ENCODE data around the gene TUFM.
"Not testable (repeated sequence)": the region's sequence is repeated elsewhere in the genome, so short reads cannot be mapped to it uniquely, and the experiment has no call there.

Gene TUFM

DNA sequence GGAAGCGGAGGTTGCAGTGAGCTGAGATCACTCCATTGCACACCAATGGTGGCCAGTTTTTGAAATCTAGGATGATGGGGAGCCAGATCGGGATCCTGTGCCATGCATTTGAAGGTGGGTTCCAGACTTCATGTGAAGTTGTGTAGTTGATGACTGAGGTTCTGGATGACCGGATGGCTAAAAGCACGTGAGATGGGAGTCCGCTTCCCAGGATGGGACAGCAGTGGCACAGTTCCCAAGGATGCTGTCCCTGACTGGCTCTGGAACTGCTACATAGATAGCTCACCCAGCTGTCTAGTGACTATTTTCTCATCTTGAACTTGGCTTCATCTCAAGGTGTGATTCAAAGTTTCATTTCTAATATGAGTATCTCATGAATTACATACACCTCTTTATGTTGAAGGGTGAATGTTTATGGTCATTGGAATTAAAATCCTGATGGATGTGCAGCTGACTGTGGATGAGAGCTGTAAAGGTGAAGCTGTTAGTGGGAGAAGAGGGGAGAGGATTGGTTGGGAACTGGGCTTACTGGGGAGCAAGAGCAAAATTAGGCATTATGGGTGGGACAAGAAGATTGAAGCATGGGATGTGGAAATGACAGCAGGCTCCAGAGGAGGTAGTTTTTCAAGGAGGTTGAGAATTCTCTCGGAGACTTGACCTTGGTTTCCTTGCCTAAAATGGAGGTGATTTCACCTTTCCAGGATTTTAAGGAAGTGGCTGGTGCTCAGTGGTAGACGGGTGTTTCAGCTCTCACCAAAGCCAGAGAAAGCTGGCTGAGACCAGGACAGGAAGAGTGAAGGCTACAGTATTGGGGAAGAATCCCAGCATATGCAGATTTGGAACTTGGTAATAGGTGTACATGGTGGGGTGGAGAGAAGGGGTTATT lies 8.2 kb downstream of the TUFM start:
- no peak for DNase-seq

DNA sequence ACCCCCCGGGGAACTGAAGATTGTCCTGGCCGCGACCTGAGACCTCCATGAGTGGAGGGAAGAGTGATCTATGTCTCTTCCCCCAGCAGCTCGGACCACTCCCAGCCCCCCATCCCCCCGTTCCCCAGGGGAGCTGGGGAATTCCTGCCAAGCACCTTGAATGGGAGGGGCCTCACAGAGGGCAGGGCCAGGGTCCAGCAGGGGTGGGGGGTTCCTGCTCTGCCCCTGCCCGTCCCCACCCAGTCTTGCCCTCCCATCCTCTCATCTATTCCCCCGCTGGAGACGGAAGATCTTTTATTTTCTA lies 9.4 kb downstream of the TUFM start:
- DNase-seq, result no peak

DNA sequence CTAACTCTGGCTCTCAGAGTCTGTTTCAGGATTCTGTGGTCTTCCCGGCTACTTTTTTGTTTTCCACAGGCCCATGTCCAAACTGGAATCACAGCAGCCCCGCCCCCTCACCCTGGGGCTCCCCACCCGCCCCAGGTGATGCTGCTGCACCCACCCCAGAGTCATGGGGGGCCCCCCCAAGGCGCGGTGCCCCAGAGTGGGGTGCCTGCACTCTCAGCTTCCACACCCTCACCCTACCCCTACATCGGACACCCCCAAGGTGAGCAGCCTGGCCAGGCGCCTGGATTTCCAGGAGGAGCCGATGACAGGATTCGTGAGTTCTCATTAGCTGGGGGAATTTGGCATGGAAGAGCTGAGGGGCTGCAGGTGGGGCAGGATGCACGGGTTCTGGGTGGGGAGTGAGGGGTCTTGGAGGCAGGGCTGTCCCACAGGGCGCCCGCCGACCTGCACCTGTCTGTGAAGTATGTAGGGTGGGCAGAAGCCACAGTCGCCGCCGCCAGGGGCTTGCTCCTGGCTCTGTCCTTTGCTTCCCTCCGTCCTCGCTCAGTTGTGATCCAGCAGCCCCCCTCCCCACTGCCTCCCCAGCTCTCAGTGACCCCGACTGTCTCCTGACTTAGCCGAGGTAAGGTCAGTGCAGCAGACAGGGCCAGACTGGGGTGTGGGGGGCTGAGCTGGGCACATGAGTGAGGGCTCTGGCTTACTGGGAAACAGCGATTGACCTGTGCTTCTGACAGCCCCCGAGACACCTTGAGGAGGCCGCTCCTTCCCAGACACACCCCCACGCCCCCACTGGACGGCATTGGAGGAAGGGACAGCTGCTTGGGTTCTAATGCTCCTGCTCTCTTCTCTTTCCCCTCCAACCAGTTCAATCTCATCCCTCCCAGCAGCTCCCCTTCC lies 10.0 kb downstream of the TUFM start:
- no peak for DNase-seq

DNA sequence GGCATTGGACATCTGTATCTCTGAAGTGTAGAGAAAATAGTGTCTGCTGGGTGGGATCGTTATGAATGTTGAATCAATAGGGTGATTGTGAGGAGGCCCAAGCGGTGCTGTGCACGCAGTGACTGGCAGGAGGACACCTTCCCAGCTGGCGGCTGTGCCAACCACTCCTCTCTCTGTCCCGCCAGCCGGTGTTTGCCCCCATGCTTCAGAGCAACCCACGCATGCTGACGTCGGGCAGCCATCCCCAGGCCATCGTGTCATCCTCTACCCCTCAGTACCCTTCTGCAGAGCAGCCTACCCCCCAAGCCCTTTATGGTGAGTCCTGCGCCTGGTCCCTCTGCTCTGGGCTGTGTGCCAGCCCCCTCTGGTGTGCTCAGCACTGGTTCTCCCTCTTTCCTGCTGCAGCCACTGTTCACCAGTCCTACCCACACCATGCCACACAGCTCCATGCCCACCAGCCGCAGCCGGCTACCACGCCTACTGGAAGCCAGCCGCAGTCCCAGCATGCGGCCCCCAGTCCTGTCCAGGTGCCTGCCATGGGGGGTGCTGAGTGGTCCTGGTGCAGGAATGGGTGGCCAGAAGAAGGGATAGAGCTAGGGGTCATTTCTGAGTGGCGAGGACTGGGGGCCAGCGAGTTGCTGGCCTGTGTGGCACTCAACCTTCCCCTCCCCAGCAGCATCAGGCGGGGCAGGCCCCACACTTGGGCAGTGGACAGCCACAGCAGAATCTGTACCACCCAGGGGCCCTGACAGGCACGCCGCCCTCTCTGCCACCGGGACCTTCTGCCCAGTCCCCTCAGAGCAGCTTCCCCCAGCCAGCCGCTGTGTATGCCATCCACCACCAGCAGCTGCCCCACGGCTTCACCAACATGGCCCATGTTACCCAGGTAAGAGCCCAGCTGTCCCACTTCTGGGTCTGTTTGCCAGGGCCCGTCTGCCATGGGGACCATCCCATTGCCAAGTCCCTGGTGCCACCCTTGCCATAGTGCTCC lies 11.0 kb downstream of the TUFM start:
- no peak for DNase-seq

DNA sequence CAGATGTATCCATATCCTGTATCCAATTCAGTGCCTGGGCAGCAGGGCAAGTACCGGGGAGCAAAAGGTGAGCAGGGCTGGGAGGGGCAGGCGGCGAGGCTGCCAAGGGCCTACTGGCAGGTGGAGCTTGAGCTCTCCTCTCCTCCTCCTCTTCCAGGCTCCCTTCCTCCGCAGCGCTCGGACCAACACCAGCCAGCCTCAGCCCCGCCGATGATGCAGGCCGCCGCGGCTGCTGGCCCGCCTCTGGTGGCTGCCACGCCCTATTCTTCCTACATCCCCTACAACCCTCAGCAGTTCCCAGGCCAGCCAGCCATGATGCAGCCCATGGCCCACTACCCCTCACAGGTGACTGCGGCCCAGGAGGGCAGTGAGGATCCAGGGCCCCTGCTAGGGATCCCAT lies 11.8 kb downstream of the TUFM start:
- DNase-seq, result no peak

DNA sequence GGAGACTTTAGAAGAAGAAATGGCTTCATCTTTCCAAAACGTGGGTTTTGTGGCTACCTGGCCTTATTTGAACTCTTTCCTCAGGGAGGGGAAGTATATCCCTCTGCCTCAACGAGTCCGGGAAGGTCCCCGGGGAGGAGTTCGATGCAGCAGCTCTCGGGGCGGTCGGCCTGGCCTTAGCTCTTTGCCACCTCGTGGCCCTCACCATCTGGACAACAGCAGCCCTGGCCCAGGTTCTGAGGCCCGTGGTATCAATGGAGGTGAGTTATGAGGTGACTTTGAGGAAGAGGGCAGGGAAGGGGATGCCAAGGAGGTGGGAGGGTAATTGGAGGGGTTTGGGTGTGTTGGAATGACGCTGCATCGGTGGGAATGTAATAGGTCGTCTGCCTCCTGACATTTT lies 15.6 kb downstream of the TUFM start:
- no peak for DNase-seq

DNA sequence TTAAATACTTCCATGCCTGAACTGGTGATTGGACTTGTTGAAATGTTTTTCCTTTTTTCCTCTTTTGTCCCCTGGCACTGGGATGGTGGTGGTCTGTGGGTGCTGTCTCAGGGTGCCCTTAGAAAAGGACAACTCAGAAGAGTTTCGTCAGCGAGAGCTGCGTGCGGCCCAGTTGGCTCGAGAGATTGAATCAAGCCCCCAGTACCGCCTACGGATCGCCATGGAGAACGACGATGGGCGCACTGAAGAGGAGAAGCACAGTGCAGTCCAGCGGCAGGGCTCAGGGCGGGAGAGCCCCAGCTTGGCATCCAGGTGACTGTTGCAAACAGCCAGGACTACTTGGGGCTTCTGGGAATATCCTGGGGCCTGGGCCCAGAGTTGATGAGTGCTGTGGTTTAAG lies 16.4 kb downstream of the TUFM start:
- DNase-seq, result no peak

DNA sequence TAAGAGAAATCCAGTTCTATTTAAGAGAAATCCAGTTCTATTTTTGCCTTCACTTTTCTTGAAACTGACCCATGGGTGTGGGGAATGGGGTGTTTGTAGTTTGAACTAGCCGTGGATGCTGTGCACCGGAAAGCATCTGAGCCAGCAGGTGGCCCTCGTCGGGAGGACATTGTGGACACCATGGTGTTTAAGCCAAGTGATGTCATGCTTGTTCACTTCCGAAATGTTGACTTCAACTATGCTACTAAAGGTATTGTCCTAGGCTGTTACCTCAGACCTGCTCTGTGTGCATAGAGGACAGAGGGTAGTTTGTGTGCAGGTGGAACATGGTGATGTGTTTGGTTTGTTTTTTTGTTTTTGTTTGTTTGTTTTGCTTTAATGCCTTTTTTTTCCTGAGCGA lies 20.0 kb downstream of the TUFM start:
- DNase-seq, result no peak

DNA sequence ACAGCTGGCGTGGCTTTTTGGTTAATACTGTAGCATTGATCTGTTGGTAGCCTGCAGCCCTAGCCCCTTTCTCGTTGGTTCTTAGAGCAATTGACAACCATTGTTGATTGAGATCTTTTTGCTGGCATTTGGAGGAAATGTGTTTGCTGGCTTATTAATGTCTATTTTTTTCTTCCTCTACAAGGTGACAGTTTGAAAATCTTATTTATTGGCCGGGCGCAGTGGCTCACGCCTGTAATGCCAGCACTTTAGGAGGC lies 21.5 kb downstream of the TUFM start:
- DNase-seq, result no peak

DNA sequence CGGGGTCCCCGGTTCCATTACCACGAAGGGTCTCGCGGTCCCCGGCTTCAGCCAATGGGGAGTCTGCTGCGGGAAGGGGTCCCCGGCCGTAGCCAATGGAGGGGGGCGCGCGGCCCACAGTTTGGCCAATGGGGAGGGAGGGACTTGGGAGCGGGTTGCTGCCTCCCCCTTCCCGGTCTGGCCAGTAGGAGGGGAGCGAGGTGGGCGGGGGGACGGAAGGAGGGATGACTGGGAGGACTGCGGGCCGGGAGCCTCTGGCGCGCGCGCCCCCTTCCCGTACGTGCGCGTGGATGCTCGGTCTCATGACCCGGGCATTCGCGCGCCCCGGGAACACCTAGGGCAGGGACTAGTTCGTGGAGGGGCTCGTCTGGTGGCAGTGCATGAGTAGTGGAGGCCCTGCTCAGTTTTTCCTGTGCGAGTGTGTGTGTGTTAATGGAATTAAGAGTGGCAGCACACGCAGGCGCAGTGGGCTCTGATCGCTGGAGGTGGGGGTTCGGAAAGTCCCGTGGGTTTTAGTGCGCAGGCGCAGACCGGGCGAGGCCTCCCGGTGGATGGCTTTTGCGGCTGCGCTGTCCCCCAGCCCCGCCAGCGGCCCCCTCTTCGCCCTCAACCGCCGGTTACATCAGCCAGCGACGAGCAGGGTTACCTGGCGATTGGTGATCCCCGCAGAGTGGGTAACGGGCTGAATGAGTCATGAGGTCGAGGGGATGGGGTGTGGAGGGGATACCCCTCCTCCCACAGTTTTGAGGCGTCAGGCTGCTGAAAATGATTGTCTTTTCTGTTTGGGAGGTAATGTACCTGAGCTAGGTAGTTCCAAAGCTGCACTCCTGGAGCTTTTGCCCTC lies 22.1 kb downstream of the TUFM start:
- DNase-seq, result peak; percentile 91 to 98 (median 94)

DNA sequence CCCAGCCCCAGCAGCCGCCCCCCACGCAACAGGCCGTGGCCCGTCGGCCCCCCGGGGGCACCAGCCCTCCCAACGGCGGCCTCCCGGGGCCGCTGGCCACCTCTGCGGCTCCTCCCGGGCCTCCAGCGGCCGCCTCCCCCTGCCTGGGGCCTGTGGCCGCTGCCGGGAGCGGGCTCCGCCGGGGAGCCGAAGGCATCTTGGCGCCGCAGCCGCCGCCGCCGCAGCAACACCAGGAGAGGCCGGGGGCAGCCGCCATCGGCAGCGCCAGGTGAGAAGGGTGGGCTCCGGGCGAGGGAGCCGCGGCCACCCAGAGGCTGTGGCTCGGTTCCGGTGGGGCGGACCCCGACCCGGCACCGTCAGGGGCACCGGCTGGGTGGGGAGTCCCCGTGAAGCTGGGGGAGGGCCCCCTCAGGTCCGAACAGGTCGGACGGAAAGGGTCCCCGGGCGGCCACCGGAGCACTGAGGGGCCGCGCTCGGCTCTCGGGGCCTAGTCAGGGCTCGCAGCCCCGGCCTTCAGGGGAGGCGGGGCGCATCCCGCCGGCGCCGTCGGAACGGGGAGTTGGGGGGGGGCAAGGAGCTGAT lies 22.8 kb downstream of the TUFM start:
- DNase-seq, result peak in 1 of 5 donors; percentile 39

DNA sequence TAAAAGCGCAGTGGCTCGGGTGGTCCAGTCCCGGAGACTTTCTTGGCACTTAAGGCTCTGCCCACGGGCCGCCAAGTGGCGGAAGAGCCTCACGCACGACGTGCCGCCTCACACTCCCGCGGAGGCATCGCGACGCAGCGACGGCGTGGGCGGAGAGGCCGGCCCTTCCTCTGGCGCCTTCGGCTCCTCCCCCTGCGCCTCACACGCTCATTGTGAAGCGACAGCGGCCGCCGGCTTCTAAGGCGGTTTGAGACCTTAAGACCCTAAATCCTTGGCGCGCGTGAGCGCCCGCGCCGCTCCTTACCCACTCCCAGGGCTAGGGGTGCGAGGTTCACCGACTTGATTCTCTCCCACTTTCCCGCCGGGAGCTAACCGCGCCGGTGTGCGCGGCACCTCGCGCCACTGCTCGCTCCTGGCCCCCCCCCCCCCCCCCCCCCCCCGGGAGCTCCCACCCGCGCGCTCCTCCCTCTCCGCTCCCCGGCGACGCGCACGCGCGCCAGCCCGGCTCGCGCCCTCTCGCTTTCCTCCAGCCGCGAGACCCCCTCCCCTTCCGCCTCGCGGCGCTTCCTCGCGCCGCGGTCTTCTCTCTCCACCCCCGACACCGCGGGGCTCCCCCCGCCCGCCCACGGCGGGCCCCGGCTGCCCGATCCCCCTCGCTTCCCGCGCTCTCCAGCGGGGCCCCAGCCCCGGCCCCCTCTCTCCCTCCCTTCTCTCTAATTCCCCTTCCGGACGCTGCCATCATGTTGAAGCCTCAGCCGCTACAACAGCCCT lies 23.4 kb downstream of the TUFM start, which contains the start of gene ATXN2L:
Gene ATXN2L, plus strand, starts transcription at position 480 of the 771 bp plus-strand sequence. Its CDS starts 261 bp downstream, at position 741.
- DNase-seq, result peak; percentile 85 to 96 (median 89)

DNA sequence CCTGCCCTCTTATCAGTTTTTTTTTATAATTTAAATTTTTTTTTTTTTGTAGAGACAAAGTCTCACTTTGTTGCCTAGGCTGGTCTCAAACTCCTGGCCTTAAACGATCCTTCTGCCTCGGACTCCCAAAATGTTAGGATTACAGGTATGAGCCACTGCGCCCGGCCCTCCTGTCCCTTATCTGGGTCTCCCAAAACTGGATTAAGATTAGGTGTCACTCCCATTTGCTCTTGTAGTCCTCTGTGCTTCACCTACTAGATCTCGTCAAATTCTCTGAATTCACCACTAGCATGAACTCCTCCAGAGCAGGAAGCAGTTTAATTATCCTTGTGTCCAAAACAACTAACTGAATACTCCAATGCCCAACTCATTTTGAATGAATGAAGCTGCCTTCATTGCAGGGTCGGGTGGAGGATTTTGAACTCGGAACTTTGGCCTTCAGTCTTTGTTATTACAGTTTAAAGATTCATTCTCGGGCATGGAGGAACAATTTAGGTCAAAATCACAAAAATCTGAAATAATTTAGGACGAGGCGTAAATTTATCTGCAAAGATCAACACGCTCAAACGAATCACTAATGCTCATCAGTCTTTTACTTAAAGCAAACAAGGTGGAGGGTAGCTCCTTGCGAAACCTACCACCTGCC lies 24.2 kb downstream of the TUFM start:
- DNase-seq, result no peak

DNA sequence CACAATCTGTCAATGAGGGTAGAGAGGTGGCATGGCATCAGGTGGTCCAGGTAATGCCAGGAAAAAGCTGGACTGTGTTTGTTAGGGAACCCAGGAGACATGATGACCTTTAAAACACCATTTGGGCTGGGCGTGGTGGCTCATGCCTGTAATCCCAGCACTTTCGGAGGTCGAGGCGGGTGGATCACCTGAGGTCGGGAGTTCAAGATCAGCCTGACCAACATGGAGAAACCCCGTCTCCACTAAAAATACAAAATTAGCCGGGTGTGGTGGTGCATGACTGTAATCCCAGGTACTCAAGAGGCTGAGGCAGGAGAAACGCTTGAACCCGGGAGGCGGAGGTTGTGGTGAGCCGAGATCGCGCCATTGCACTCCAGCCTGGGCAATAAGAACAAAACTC lies 25.6 kb downstream of the TUFM start:
- DNase-seq, result not testable (repeated sequence)

DNA sequence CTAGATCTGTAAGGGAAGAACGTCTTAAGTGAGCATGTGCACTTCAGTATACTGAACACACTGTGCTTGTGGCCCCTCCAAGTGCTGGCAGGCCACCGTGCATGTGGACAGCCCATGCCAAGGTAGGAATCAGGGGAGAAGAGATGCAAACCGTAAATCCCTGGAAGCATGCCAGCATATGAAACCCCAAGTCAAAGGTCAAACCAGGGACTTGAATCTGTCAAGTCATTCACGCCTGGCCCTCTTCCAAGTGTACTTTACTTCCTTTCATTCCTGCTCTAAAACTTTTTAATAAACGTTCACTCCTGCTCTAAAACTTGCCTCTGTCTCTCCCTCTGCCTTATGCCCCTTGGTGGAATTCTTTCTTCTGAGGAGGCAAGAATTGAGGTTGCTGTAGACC lies 26.1 kb downstream of the TUFM start:
- no peak for DNase-seq

DNA sequence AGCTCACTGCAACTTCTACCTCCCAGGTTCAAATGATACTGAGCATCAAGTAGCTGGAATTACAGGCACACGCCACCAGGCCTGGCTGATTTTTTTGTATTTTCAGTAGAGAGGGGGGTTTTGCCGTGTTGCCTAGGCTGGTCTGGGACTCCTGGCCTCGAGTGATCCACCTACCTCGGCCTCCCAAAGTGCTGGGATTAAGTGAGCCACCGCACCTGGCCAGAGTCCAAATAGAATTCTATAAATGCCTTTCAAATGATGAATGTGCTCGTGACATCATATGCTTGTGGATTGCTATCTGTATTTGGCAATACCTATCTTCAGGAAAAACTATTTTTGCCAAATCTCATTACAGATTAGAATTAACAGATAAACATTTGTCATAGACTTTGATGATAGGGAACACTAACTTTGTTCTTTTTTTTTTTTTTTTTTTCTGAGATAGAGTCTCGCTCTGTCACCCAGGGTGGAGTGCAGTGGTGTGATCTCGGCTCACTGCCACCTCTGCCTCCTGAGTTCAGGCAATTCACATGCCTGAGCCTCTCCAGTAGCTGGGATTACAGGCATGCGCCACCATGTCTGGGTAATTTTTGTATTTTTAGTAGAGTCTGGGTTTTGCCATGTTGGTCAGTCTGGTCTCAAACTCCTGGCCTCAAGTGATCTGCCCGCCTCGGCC lies 38.6 kb downstream of the TUFM start:
- not testable (repeated sequence) for DNase-seq

DNA sequence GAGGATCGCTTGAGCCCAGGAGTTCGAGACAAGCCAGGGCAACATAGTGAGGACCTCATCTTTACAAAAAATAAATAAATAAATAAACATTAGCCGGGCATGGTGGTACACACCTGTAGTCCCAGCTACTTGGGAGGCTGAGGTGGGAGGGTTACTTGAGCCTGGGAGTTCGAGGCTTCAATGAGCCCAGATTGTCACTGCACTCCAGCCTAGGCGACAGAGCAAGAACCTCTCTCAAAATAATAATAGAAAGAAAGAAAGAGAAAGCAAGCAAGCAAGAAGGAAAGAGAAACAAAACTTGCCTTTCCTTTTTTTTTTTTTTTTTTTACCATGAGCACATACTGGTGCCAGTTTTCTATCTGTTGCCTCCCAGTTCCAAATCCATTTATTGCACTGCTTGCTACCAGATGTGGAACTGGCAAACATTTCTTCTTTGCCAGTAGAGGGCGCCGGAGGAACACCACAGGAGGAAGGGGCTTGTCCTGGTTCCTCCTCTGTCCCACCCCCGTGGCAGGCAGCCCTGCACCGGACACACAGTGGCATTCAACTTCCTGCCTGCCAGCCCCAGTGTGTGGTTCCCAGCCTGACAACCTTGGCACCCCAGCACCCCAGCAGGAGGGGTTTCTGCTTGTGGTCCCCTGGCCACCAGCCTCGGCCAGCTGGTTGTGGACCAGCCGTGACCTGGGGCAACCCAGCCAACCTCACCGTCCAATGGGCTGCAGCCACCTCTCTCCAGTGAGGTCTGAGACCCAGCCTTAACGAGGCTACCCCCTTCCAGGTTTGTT lies 43.7 kb downstream of the TUFM start:
- DNase-seq, result peak; percentile 31 to 81 (median 50)
